ENCODE measurements around the gene CCDC28B.
"Not testable (repeated sequence)": the region's sequence is repeated elsewhere in the genome, so short reads cannot be mapped to it uniquely, and the experiment has no call there.

DNA sequence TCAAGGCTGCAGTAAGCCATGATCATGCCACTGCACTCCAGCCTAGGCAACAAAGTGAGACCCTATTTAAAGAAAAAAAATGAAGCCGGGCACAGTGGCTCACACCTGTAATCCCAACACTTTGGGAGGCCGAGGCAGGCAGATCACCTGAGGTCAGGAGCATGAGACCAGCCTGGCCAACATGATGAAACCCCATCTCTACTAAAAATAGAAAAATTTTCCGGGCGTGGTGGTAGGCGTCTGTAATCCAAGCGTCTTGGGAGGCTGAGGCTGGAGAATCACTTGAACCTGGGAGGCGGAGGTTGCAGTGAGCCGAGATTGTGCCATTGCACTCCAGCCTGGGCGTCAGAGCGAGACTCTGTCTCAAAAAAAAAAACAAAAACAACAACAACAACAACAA, 34.8 kb upstream of the CCDC28B start:
- not testable (repeated sequence) for TF ChIP-seq CHCHD3 (CRISPR knock-in tag; IDR thresholded peaks at IDR 0.05); NAIF1 (CRISPR knock-in tag; IDR thresholded peaks at IDR 0.05; ENCODE audit: borderline replicate concordance); ZNF253 (CRISPR knock-in tag; IDR thresholded peaks at IDR 0.05; ENCODE audit: borderline replicate concordance); CCAR2 (optimal IDR thresholded peaks at IDR 0.05; ENCODE audit: low read depth, low read length); ZNF350 (CRISPR knock-in tag; IDR thresholded peaks at IDR 0.05; ENCODE audit: borderline replicate concordance, low read depth); ZNF747 (CRISPR knock-in tag; IDR thresholded peaks at IDR 0.05; ENCODE audit: borderline replicate concordance); ZNF580 (CRISPR knock-in tag; IDR thresholded peaks at IDR 0.05; ENCODE audit: borderline replicate concordance, low read depth); ZNF549 (CRISPR knock-in tag; IDR thresholded peaks at IDR 0.05); EP300 (IDR thresholded peaks at IDR 0.05; ENCODE audit: low read depth in 2 of 2, low read length in 2 of 2); EP300 (CRISPR knock-in tag; IDR thresholded peaks at IDR 0.05; ENCODE audit: borderline replicate concordance); JUND (CRISPR knock-in tag; IDR thresholded peaks at IDR 0.05)
- TF ChIP-seq, protein P1, sequence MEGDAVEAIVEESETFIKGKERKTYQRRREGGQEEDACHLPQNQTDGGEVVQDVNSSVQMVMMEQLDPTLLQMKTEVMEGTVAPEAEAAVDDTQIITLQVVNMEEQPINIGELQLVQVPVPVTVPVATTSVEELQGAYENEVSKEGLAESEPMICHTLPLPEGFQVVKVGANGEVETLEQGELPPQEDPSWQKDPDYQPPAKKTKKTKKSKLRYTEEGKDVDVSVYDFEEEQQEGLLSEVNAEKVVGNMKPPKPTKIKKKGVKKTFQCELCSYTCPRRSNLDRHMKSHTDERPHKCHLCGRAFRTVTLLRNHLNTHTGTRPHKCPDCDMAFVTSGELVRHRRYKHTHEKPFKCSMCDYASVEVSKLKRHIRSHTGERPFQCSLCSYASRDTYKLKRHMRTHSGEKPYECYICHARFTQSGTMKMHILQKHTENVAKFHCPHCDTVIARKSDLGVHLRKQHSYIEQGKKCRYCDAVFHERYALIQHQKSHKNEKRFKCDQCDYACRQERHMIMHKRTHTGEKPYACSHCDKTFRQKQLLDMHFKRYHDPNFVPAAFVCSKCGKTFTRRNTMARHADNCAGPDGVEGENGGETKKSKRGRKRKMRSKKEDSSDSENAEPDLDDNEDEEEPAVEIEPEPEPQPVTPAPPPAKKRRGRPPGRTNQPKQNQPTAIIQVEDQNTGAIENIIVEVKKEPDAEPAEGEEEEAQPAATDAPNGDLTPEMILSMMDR (CRISPR knock-in tag; IDR thresholded peaks at IDR 0.05): not testable (repeated sequence)
